Neural cell (in vitro differentiated cells): ENCODE results near the gene BTG2. TPM values are rescaled to one million over a fixed set of nuclear protein-coding genes. Genes with fewer than 3 reads are reported as not detected.
"Not testable (repeated sequence)": the region's sequence is repeated elsewhere in the genome, so short reads cannot be mapped to it uniquely, and the experiment has no call there.

Source experiments
- H2AFZ ChIP-seq: fragments of 200-600, 300-800 bp; sonication (generic), shearing (Covaris generic); 2 replicates; pipeline ENCODE4 v1.6.0; 2014; ENCODE audit warnings: low read depth, mild to moderate bottlenecking, antibody characterized with exemption, low read length, moderate library complexity
- H3F3A ChIP-seq: fragments of 200-600 bp; shearing (Covaris generic); 2 replicates; pipeline ENCODE4 v1.6.1; 2016; ENCODE audit warnings: mild to moderate bottlenecking, moderate library complexity, mixed read lengths, antibody characterized with exemption, low read length; ENCODE audit not compliant: insufficient read depth, poor library complexity, severe bottlenecking
- H3K27ac ChIP-seq: fragments of 200-600, 300-800 bp; sonication (generic), shearing (Covaris generic); 2 replicates; pipeline ENCODE4 v1.5.1; 2014; ENCODE audit warnings: mild to moderate bottlenecking, low read length, moderate library complexity
- H3K27me3 ChIP-seq: fragments of 300-800, 200-600 bp; sonication (generic), shearing (Covaris generic); 2 replicates; pipeline ENCODE4 v1.6.0; 2014; ENCODE audit warnings: mild to moderate bottlenecking, low read depth, low read length, moderate library complexity; ENCODE audit not compliant: insufficient read depth
- H3K36me3 ChIP-seq: fragments of 300-800, 200-600 bp; sonication (generic), shearing (Covaris generic); 2 replicates; pipeline ENCODE4 v1.5.1; 2014; ENCODE audit warnings: mild to moderate bottlenecking, antibody characterized with exemption, low read length, moderate library complexity; ENCODE audit not compliant: insufficient read depth
- H3K4me2 ChIP-seq: fragments of 300-800, 200-600 bp; sonication (generic), shearing (Covaris generic); 2 replicates; pipeline ENCODE4 v1.6.0; 2014; ENCODE audit warnings: mild to moderate bottlenecking, low read length
- H3K4me3 ChIP-seq: fragments of 300-800, 200-600 bp; sonication (generic), shearing (Covaris generic); 2 replicates; pipeline ENCODE4 v1.5.1; 2014; ENCODE audit warnings: mild to moderate bottlenecking, low read length, moderate library complexity
- H3K79me2 ChIP-seq: fragments of 200-600 bp; shearing (Covaris generic); replicated peaks from 2 replicates; pipeline ENCODE4 v1.6.0; 2014; ENCODE audit warnings: mild to moderate bottlenecking, low read length, moderate library complexity; ENCODE audit not compliant: insufficient read depth
- H3K9ac ChIP-seq: fragments of 300-800, 200-600 bp; sonication (generic), shearing (Covaris generic); 2 replicates; pipeline ENCODE4 v1.6.1; 2016; ENCODE audit warnings: mild to moderate bottlenecking, low read length, mixed read lengths
- H3K9me2 ChIP-seq: fragments of 200-600 bp; shearing (Covaris generic); 2 replicates; pipeline ENCODE4 v1.6.1; 2016; ENCODE audit warnings: mild to moderate bottlenecking, low read length, mixed read lengths; ENCODE audit not compliant: insufficient read depth
- H3K9me3 ChIP-seq: fragments of 200-600, 300-800 bp; sonication (generic), shearing (Covaris generic); 2 replicates; pipeline ENCODE4 v1.6.1; 2016; ENCODE audit warnings: mild to moderate bottlenecking, mixed run types, low read length, moderate library complexity, mixed read lengths
- H4K20me1 ChIP-seq: fragments of 200-600 bp; shearing (Covaris generic); 2 replicates; pipeline ENCODE4 v1.6.1; 2016; ENCODE audit warnings: mild to moderate bottlenecking, mixed run types; ENCODE audit not compliant: insufficient read depth
- EP300 ChIP-seq: fragments of 450-650 bp; conservative IDR thresholded peaks from 2 replicates; pipeline ENCODE4 v1.6.1; 2014; ENCODE audit warnings: antibody characterized with exemption, mild to moderate bottlenecking, moderate library complexity; ENCODE audit not compliant: poor library complexity, severe bottlenecking
- EZH2 ChIP-seq: fragments of 200-600, 300-800 bp; shearing (Covaris generic), sonication (generic); IDR thresholded peaks from 2 replicates; pipeline ENCODE4 v1.6.1; 2014; ENCODE audit warnings: antibody characterized with exemption, low read length, borderline replicate concordance, mild to moderate bottlenecking; ENCODE audit not compliant: insufficient read depth, poor library complexity, severe bottlenecking
- MXI1 ChIP-seq: fragments of 450-650 bp; conservative IDR thresholded peaks from 2 replicates; pipeline ENCODE4 v1.6.1; 2014; ENCODE audit warnings: antibody characterized with exemption, mild to moderate bottlenecking; ENCODE audit not compliant: poor library complexity, severe bottlenecking
- POLR2AphosphoS5 ChIP-seq: IDR thresholded peaks from 2 replicates; pipeline ENCODE4 v1.6.1; 2012
- RAD21 ChIP-seq: fragments of 450-650 bp; conservative IDR thresholded peaks from 2 replicates; pipeline ENCODE4 v1.6.1; 2014; ENCODE audit warnings: antibody characterized with exemption, mild to moderate bottlenecking, moderate library complexity
- SMC3 ChIP-seq: fragments of 450-650 bp; conservative IDR thresholded peaks from 2 replicates; pipeline ENCODE4 v1.6.1; 2014; ENCODE audit warnings: antibody characterized with exemption, mild to moderate bottlenecking, moderate library complexity; ENCODE audit not compliant: poor library complexity
- TAF1 ChIP-seq: IDR thresholded peaks from 2 replicates; pipeline ENCODE4 v1.6.1; 2012; ENCODE audit warnings: low read depth
- polyA plus RNA-seq: library from polyadenylated mRNA; depleted of rRNA; stranded (reverse); fragments of >200 nt; gene quantifications from 2 replicates; pipeline ENCODE4 v1.2.3, GENCODE V29; 2014
- TF ChIP-seq, protein P1 (sequence below): IDR thresholded peaks from 2 replicates; pipeline ENCODE4 v1.6.1; 2012; ENCODE audit warnings: borderline replicate concordance
- TF ChIP-seq, protein P2 (sequence below): fragments of 450-650 bp; IDR thresholded peaks from 2 replicates; pipeline ENCODE4 v1.5.1; 2014; ENCODE audit warnings: antibody characterized with exemption, mild to moderate bottlenecking, moderate library complexity; ENCODE audit not compliant: poor library complexity, severe bottlenecking

BTG2 gene
- polyA plus RNA-seq, 1 donor from 2014 or later, result 4.1 TPM

DNA sequence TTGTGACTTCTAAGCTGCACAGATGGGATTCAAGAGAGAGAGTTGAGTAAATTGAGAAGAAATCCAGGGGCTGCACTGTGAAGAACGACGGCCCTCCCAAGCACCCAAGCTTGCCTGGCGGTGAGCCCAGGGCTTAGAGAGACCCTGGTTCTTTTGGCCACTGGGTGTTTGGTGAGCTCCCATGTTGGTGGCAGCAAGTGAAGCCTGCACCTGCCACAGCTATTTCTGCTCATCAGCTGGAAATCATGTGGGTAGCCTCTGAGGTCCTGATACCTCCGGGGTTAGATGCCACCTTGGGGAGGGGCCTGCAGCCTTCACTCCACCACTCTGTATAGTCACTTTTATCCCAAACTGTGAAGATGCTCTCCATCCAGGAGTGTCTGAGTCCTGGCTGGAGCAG, 6.2 kb upstream of the BTG2 start (continued):
- TF ChIP-seq MXI1 (no peak), RAD21 (no peak), TAF1 (no peak), SMC3 (no peak)

DNA sequence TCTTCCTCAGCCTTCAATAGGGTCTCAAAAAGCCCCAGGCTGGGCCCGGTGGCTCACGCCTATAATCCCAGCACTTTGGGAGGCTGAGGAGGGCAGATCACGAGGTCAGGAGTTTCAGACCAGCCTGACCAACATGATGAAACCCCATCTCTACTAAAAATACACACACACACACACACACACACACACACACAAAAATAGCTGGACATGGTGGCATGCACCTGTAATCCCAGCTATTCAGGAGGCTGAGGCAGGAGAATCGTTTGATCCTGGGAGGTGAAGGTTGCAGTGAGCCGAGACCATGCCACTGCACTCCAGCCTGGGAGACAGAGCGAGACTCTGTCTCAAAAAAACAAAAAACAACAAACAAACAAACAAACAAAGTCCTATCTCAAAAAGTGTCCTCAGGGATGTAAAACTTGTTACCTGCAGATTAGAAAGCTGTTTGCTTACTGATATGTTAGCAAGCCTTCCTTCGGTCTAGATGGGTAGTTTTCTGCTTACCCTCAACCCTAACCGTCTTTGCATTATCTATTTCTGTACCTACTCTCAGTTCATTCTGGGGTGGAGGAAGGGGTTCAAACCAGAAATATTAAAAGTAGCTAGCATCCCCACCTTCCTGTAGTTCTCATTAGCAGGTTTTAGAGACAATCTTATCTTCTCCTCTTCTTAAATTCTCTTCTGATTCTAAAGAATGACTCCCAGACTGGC, 5.4 kb upstream of the BTG2 start:
- not testable (repeated sequence) for H3K9ac ChIP-seq, H3K4me3 ChIP-seq, H3F3A ChIP-seq, H2AFZ ChIP-seq, H3K27ac ChIP-seq, H4K20me1 ChIP-seq, H3K4me2 ChIP-seq, H3K9me2 ChIP-seq, H3K9me3 ChIP-seq, H3K27me3 ChIP-seq, H3K36me3 ChIP-seq, H3K79me2 ChIP-seq

DNA sequence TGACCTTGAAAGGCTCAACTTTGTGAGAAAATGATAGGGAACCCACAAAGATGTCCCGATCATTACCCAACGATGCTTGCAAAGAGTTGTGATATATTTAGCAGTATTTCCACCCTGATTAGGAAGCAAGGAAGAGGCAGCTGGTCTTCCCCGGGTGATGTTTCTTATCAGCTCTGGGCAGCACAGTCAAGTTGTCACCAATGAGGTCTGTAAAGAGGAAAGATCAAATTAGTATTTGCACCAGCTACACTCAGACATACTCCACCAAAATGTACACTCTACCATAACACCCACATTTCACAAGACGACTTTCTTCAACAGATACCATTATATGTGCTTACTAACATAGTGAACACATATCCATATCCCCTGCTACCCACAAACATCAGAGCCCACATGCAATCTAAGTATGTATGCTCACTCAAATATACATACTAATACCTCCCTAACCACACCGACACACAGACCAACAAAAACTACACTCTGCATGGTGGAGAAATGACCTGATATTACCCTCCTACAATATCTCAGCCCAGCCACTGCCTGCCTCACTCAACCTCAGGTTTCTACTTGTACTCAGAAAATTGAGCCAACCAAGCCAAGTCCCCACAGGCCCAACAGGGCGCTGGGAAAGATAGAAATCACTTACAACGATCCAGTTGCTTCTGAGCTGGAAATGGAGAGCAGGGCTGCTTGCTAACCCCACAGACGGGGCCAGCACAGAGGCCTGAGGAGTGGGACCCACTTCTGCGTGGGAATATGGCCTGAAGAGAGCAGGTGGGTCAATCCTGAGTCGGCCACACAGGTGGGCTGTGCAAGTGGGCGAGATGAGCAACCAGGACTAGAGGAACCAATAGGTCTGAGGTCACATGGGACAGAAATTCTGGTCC, 4.6 kb upstream of the BTG2 start:
- Histone ChIP-seq H4K20me1 (no peaks in the 10 kb centered on the region), H3K4me2 (no peak overlapping the region), H3F3A (no peaks in the 10 kb centered on the region), H3K4me3 (no peak overlapping the region), H3K27ac (no peak overlapping the region), H2AFZ (no peak overlapping the region), H3K9me3 (no peaks in the 10 kb centered on the region), H3K36me3 (no peaks in the 10 kb centered on the region), H3K79me2 (no peaks in the 10 kb centered on the region), H3K9ac (no peak overlapping the region), H3K9me2 (no peaks in the 10 kb centered on the region), H3K27me3 (no peaks in the 10 kb centered on the region)
- TF ChIP-seq, protein P1, sequence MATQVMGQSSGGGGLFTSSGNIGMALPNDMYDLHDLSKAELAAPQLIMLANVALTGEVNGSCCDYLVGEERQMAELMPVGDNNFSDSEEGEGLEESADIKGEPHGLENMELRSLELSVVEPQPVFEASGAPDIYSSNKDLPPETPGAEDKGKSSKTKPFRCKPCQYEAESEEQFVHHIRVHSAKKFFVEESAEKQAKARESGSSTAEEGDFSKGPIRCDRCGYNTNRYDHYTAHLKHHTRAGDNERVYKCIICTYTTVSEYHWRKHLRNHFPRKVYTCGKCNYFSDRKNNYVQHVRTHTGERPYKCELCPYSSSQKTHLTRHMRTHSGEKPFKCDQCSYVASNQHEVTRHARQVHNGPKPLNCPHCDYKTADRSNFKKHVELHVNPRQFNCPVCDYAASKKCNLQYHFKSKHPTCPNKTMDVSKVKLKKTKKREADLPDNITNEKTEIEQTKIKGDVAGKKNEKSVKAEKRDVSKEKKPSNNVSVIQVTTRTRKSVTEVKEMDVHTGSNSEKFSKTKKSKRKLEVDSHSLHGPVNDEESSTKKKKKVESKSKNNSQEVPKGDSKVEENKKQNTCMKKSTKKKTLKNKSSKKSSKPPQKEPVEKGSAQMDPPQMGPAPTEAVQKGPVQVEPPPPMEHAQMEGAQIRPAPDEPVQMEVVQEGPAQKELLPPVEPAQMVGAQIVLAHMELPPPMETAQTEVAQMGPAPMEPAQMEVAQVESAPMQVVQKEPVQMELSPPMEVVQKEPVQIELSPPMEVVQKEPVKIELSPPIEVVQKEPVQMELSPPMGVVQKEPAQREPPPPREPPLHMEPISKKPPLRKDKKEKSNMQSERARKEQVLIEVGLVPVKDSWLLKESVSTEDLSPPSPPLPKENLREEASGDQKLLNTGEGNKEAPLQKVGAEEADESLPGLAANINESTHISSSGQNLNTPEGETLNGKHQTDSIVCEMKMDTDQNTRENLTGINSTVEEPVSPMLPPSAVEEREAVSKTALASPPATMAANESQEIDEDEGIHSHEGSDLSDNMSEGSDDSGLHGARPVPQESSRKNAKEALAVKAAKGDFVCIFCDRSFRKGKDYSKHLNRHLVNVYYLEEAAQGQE, result no peak
- TF ChIP-seq MXI1 (no peak), POLR2AphosphoS5 (no peak), TAF1 (no peak)

DNA sequence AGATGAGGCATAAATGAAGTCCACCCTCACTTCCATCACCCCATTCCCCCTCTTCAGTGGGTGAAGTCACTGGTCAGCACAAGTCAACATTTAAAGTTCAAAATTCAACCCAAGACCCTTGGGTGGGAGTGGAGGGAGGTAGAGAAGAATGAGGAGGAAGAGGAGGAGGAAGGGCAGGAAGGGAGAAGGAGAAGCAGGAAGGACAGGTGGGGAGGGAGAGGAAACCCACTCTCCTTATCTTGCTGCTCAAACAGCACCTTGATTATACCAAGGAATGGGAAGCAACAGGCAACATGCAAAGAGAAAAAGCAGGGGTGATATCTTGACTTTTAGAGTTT, 4.0 kb upstream of the BTG2 start:
- Histone ChIP-seq H3K79me2 (peaks cover 5% of the 10 kb centered on the region), H3F3A (no peaks in the 10 kb centered on the region), H3K9ac (no peak overlapping the region), H3K36me3 (no peaks in the 10 kb centered on the region), H3K4me2 (no peak overlapping the region), H3K9me2 (no peaks in the 10 kb centered on the region), H3K27ac (no peak overlapping the region), H4K20me1 (no peaks in the 10 kb centered on the region), H3K4me3 (no peak overlapping the region), H2AFZ (no peak overlapping the region), H3K9me3 (no peaks in the 10 kb centered on the region), H3K27me3 (no peaks in the 10 kb centered on the region)
- TF ChIP-seq, protein P2, sequence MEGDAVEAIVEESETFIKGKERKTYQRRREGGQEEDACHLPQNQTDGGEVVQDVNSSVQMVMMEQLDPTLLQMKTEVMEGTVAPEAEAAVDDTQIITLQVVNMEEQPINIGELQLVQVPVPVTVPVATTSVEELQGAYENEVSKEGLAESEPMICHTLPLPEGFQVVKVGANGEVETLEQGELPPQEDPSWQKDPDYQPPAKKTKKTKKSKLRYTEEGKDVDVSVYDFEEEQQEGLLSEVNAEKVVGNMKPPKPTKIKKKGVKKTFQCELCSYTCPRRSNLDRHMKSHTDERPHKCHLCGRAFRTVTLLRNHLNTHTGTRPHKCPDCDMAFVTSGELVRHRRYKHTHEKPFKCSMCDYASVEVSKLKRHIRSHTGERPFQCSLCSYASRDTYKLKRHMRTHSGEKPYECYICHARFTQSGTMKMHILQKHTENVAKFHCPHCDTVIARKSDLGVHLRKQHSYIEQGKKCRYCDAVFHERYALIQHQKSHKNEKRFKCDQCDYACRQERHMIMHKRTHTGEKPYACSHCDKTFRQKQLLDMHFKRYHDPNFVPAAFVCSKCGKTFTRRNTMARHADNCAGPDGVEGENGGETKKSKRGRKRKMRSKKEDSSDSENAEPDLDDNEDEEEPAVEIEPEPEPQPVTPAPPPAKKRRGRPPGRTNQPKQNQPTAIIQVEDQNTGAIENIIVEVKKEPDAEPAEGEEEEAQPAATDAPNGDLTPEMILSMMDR, result no peak
- TF ChIP-seq SMC3, result no peak
- TF ChIP-seq POLR2AphosphoS5, result no peak
- TF ChIP-seq EZH2, result no peak
- no peak for TF ChIP-seq TAF1
- TF ChIP-seq, protein P1, result no peak
- no peak for TF ChIP-seq EP300
- TF ChIP-seq RAD21, result no peak
- TF ChIP-seq MXI1, result no peak
